ENCODE results near the gene GCH1. TPM values are rescaled to one million over a fixed set of nuclear protein-coding genes. Genes with fewer than 3 reads are reported as not detected.

GCH1 gene
- total RNA-seq, 6 experiments from 2014 or later: 41.5 to 93.6 (median 58.1) TPM

DNA sequence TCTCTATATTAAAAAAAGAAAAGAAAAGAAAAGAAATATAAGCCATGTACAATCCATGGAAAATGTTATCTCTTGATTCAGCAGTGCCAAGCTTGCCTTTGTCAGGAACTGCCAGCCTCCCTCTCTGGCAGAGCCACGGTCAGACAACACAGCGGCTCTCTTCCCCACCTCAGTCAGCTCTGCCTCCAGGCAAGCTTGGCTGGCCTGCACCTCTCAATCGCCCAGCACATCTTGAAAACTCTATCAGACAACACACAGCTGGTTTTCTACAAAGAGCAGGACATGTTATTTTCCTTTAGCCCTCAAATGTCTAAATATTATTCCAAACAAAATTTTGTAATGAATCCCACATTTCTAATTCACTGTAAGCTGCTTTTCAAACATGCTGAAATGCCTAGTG lies 20.0 kb upstream of the GCH1 start:
- Histone ChIP-seq H3K27ac (no peak overlapping the region), H3K4me1 (no peaks in the 10 kb centered on the region), H3K36me3 (no peaks in the 10 kb centered on the region), H3K9me3 (no peaks in the 10 kb centered on the region), H3K4me3 (no peak overlapping the region), H3K27me3 (no peaks in the 10 kb centered on the region)
- no peak for ATAC-seq
- TF ChIP-seq, protein P1, sequence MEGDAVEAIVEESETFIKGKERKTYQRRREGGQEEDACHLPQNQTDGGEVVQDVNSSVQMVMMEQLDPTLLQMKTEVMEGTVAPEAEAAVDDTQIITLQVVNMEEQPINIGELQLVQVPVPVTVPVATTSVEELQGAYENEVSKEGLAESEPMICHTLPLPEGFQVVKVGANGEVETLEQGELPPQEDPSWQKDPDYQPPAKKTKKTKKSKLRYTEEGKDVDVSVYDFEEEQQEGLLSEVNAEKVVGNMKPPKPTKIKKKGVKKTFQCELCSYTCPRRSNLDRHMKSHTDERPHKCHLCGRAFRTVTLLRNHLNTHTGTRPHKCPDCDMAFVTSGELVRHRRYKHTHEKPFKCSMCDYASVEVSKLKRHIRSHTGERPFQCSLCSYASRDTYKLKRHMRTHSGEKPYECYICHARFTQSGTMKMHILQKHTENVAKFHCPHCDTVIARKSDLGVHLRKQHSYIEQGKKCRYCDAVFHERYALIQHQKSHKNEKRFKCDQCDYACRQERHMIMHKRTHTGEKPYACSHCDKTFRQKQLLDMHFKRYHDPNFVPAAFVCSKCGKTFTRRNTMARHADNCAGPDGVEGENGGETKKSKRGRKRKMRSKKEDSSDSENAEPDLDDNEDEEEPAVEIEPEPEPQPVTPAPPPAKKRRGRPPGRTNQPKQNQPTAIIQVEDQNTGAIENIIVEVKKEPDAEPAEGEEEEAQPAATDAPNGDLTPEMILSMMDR (IDR thresholded peaks at IDR 0.05): no peak
- no peak for TF ChIP-seq POLR2A (IDR thresholded peaks at IDR 0.05)
- WGBS (ENCODE audit: insufficient coverage, low coverage, low lambda C conversion rate, missing lambda C conversion rate): 91% methylated on average over 3 of the region's 3 CpGs
- intact Hi-C loops (cut with DNase I): no loop called here
- DNase-seq: no peak

DNA sequence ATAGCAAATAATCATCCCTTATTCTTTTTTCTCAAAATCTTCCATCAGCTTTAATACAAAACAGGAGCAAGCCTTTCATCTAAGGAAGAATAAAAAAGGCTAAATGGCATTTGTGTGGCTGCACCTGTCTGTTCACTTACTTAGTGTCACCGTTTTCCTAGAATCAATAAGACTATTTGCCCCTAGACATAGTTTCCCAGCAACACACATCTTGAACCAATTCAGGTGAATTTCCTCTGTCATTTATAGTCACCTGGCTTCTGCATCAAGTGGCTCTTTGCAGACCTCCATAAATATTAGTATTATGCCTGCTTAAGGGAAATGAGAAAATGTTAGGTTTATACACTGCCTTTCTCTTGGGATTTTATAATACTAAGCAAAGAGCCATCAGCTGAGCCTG lies 17.4 kb upstream of the GCH1 start:
- ATAC-seq (no peak), DNase-seq (no peak)
- H3K9me3 ChIP-seq: no peaks in the 10 kb centered on the region
- H3K27me3 ChIP-seq: no peaks in the 10 kb centered on the region
- H3K4me3 ChIP-seq: no peak overlapping the region
- H3K27ac ChIP-seq: no peak overlapping the region
- H3K36me3 ChIP-seq: no peaks in the 10 kb centered on the region
- WGBS (ENCODE audit: insufficient coverage, low coverage, low lambda C conversion rate, missing lambda C conversion rate): 60% methylated on average over 1 of the region's 1 CpG
- intact Hi-C loops (cut with DNase I): no loop called here
- TF ChIP-seq POLR2A (IDR thresholded peaks at IDR 0.05): no peak
- TF ChIP-seq, protein P1 (IDR thresholded peaks at IDR 0.05): no peak
- H3K4me1 ChIP-seq: no peaks in the 10 kb centered on the region

DNA sequence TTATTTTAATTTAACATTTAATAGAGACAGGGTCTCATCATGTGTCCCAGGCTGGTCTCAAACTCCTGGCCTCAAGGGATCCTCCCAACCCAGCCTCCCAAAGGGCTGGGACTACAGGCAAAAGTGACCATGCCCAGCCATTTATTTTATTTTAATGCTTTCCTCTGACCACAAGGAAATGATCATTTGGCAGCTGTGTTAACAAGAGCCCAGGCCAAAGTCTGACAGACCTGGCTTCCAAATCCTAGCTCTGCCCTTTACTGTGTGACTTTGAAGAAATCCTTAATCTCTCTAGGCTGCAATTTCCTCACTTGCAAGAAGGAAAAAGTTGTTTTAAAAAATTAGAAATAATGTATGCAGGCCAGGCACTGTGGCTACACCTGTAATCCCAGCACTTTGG lies 16.7 kb upstream of the GCH1 start:
- no peak overlapping the region for H3K4me3 ChIP-seq
- DNase-seq: no peak
- H3K9me3 ChIP-seq: no peaks in the 10 kb centered on the region
- TF ChIP-seq, protein P1 (IDR thresholded peaks at IDR 0.05): no peak
- TF ChIP-seq POLR2A (IDR thresholded peaks at IDR 0.05): no peak
- H3K27me3 ChIP-seq: no peaks in the 10 kb centered on the region
- H3K27ac ChIP-seq: no peak overlapping the region
- peak in 1 of 4 donors; percentile 37 for ATAC-seq
- no peaks in the 10 kb centered on the region for H3K4me1 ChIP-seq
- H3K36me3 ChIP-seq: no peaks in the 10 kb centered on the region
- intact Hi-C loops (cut with DNase I): no loop called here

DNA sequence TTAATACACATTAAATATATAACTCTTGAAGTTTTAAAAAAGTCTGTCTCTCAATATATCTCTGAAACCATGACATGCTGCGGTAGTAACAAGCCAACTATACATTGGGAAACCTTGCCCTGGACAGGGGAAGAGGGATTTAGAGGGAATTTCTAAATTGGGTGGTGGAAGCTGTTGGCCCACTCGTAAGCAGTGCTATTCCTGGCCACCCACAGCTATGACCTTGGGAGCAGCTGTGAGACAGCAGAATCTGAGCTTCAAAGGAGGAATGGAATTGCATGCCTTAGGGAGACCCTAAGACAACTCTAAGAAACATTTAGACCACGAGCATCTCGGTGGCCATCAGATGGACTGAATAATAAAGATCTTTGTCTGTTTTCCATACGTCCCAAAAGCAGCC lies 15.8 kb upstream of the GCH1 start:
- no peak for DNase-seq

More for the DNA sequence above, 15.8 kb upstream of the GCH1 start:
- no peaks in the 10 kb centered on the region for H3K27me3 ChIP-seq
- no peaks in the 10 kb centered on the region for H3K36me3 ChIP-seq
- H3K9me3 ChIP-seq: no peaks in the 10 kb centered on the region
- no peak overlapping the region for H3K4me3 ChIP-seq
- WGBS (ENCODE audit: insufficient coverage, low coverage, low lambda C conversion rate, missing lambda C conversion rate): 75% methylated on average over 5 of the region's 5 CpGs
- no peak for TF ChIP-seq POLR2A (IDR thresholded peaks at IDR 0.05)
- TF ChIP-seq, protein P1 (IDR thresholded peaks at IDR 0.05): no peak
- H3K4me1 ChIP-seq: no peaks in the 10 kb centered on the region
- no peak for ATAC-seq
- intact Hi-C loops (cut with DNase I): no loop called here
- H3K27ac ChIP-seq: no peak overlapping the region

All from right lobe of liver (tissue), 6 donors.